ENCODE results near the gene GXYLT2. TPM values are rescaled to one million over a fixed set of nuclear protein-coding genes. Genes with fewer than 3 reads are reported as not detected.
A peak's percentile ranks its signal among the peaks of the same experiment; 100 is the strongest.

Gene GXYLT2
- total and polyA plus RNA-seq, 2 of the 13 experiments (the other 11 are each of a cell fraction or from before 2014, with no cell fraction given), result 4.3 to 6.9 TPM

- TF ChIP-seq GABPA (IDR thresholded peaks at IDR 0.05; ENCODE audit: low read depth, low read length) (no peak), GABPA (CRISPR knock-in tag; IDR thresholded peaks at IDR 0.05; ENCODE audit: low read depth) (no peak), NFKBIZ (CRISPR knock-in tag; IDR thresholded peaks at IDR 0.05) (peak; percentile 55; the same call in 1 of the 2 replicates), ZNF30 (CRISPR knock-in tag; IDR thresholded peaks at IDR 0.05) (no peak), ZNF264 (CRISPR knock-in tag; IDR thresholded peaks at IDR 0.05) (0 out of 2 replicates have a peak, but pooled peaks have one; percentile 45), NCOR1 (IDR thresholded peaks at IDR 0.05; ENCODE audit: borderline replicate concordance, low read length) (peak; percentile 69; the same call in 1 of the 2 replicates), FOXJ3 (CRISPR knock-in tag; IDR thresholded peaks at IDR 0.05; ENCODE audit: borderline replicate concordance) (peak; percentile 88), CHD4 (IDR thresholded peaks at IDR 0.05; ENCODE audit: borderline replicate concordance, low read length) (no peak), MZF1 (CRISPR knock-in tag; IDR thresholded peaks at IDR 0.05; ENCODE audit: borderline replicate concordance) (no peak), ZNF296 (CRISPR knock-in tag; conservative IDR thresholded peaks at IDR 0.05) (no peak), SYNCRIP (IDR thresholded peaks at IDR 0.05; ENCODE audit: insufficient read depth, low read depth, low read length) (no peak), REXO4 (CRISPR knock-in tag; IDR thresholded peaks at IDR 0.05; ENCODE audit: borderline replicate concordance) (no peak), ZNF451 (CRISPR knock-in tag; IDR thresholded peaks at IDR 0.05) (no peak), ZNF101 (CRISPR knock-in tag; IDR thresholded peaks at IDR 0.05; ENCODE audit: borderline replicate concordance, low read depth) (no peak), CBX2 (IDR thresholded peaks at IDR 0.05; ENCODE audit: low read depth, low read length) (no peak), CBX2 (CRISPR knock-in tag; IDR thresholded peaks at IDR 0.05; ENCODE audit: low read depth) (no peak), ZFX (CRISPR knock-in tag; IDR thresholded peaks at IDR 0.05; ENCODE audit: low read depth) (peak; percentile 57; the same call in 1 of the 2 replicates), GTF2F1 (IDR thresholded peaks at IDR 0.05; ENCODE audit: low read length) (no peak), ZMYM3 (CRISPR knock-in tag; IDR thresholded peaks at IDR 0.05) (peak; percentile 49; the same call in 1 of the 2 replicates), GPBP1L1 (CRISPR knock-in tag; IDR thresholded peaks at IDR 0.05) (no peak), NFATC3 (CRISPR knock-in tag; IDR thresholded peaks at IDR 0.05) (no peak), SMARCE1 (IDR thresholded peaks at IDR 0.05; ENCODE audit: borderline replicate concordance) (no peak), MEIS1 (CRISPR knock-in tag; IDR thresholded peaks at IDR 0.05; ENCODE audit: borderline replicate concordance) (no peak), PBX2 (CRISPR knock-in tag; IDR thresholded peaks at IDR 0.05) (no peak), CENPX (CRISPR knock-in tag; IDR thresholded peaks at IDR 0.05) (no peak), KLF12 (CRISPR knock-in tag; IDR thresholded peaks at IDR 0.05; ENCODE audit: borderline replicate concordance) (0 out of 2 replicates have a peak, but pooled peaks have one; percentile 45), FOXA1 (IDR thresholded peaks at IDR 0.05) (no peak), FOXA1 (CRISPR knock-in tag; IDR thresholded peaks at IDR 0.05) (peak; percentile 82), ZNF496 (CRISPR knock-in tag; IDR thresholded peaks at IDR 0.05; ENCODE audit: insufficient replicate concordance) (no peak), ZNF891 (CRISPR knock-in tag; IDR thresholded peaks at IDR 0.05) (no peak), SP140L (CRISPR knock-in tag; IDR thresholded peaks at IDR 0.05; ENCODE audit: borderline replicate concordance) (no peak), KLF15 (CRISPR knock-in tag; IDR thresholded peaks at IDR 0.05; ENCODE audit: borderline replicate concordance) (no peak), HNF4A (CRISPR knock-in tag; IDR thresholded peaks at IDR 0.05) (peak; percentile 89)
- TF ChIP-seq, protein P1, sequence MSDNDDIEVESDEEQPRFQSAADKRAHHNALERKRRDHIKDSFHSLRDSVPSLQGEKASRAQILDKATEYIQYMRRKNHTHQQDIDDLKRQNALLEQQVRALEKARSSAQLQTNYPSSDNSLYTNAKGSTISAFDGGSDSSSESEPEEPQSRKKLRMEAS (IDR thresholded peaks at IDR 0.05), result no peak
Observed at GRCh38 chr3:72957297-72957696, 69.5 kb downstream of the GXYLT2 start (continued).

Measured in HepG2 (cell line).